Iris pigment epithelial cell (primary cell): Measurements from ENCODE around the gene MAST4.

Source experiments
- DNase-seq: peaks from one replicate; pipeline ENCODE4 v3.0.0-alpha.2; 2011; ENCODE audit warnings: low read depth

The MAST4 gene

GRCh38 chr5:66603881-66604280, 7.7 kb downstream of the MAST4 start:
- DNase-seq: no peak

GRCh38 chr5:66606713-66607112, 10.5 kb downstream of the MAST4 start:
- DNase-seq: no peak

DNA sequence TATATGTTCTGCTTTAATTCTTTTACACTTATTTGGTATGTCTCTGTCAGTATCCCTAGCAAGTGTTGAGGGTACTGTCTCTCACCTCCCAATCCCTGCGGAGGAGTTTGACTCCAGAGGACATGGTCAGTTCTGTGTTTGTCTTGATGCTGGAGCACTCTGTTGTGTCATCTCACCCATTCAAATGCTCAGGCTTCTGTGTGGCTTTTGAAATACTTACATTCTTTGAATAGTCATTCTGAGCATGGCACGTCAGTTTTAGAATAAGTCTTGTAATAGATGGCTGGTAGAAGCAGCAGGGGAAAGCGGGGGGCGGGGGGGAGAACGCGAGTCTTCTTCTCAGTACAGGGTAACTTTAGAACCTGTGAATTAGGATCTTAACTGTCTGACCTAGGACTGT, 12.3 kb downstream of the MAST4 start:
- DNase-seq: no peak

GRCh38 chr5:66609615-66610014, 13.4 kb downstream of the MAST4 start:
- no peak for DNase-seq

- DNase-seq: no peak
Observed at GRCh38 chr5:66612226-66612625, 16.0 kb downstream of the MAST4 start.

- DNase-seq: no peak
Observed at GRCh38 chr5:66615136-66615535, 18.9 kb downstream of the MAST4 start.

DNA sequence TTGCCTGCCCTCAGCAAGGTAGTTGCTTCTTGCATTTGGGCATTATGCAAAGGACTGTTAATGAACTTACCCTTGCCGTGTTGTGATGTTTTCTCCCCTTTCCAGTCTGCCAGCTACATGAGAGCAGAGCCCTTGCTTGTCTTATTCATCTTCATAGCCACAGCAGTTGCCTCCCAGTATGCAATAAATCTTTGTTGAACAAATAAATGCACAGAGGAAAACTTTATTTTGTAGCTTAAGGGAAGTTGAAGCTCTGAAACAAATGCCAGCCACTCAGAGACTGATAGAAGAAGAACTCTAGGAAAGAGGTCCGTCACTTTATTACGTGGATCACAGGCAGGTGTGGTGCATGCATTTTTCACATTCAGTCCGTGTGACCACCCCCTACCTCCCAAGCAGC, 19.7 kb downstream of the MAST4 start:
- no peak for DNase-seq

DNA sequence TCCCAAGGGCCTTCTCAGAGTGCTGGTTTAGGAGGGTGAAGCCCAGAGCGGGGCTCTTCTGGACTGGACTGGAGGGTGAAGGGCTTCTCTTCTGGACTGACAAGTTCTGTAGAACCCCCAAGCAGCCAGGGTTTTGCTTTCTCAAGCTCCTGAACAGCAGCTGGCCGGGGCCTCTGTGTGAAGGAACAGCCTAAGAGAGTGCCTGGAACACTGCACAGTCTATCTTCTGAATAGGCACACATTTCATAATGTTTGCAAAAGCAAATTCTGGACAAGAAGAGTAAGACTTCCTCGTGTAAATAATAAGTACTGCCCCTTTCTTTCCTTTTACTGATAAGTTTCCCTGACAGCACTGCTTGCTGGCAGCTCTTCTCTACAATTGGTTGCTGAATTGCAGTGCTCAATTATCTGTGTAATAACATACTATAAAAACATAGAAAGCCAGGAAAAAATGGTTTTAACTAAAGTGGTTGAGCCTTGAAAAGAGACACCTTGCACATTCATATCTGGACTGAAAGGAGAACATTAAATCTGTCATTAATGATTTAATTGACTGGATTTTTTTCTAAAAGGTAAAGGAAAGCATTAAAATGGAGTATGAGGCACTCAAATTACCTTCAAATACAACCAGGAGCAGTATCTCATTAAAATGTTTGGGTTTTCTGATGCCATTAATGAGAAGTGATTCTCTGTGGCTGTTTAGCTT, 20.5 kb downstream of the MAST4 start:
- no peak for DNase-seq

- no peak for DNase-seq
Observed at GRCh38 chr5:66617226-66617861, 21.2 kb downstream of the MAST4 start.

- DNase-seq: no peak
Observed at GRCh38 chr5:66617991-66618768, 22.0 kb downstream of the MAST4 start.

GRCh38 chr5:66620711-66621110, 24.5 kb downstream of the MAST4 start:
- no peak for DNase-seq

DNA sequence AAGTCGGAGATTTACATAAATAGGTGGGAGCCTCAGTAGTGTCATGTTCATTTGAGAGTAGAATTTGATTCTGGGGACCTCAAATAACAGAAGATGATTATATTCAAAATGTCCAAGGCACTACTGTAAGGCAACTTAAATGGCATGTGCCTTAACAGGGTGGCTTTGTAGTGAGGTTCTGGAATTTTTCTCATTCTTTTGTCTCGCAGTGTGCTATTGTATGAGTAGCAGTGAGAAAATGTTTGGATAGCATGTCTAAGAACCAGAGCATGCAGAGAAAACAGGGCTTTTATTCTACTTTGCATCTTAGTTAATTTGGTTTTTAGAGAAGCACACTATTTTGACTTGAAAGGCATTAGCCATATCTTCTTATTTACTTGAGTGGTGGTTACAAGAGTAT, 25.0 kb downstream of the MAST4 start:
- DNase-seq: no peak

- DNase-seq: no peak
Observed at GRCh38 chr5:66621736-66622135, 25.5 kb downstream of the MAST4 start.

GRCh38 chr5:66628561-66628960, 32.4 kb downstream of the MAST4 start:
- no peak for DNase-seq

DNA sequence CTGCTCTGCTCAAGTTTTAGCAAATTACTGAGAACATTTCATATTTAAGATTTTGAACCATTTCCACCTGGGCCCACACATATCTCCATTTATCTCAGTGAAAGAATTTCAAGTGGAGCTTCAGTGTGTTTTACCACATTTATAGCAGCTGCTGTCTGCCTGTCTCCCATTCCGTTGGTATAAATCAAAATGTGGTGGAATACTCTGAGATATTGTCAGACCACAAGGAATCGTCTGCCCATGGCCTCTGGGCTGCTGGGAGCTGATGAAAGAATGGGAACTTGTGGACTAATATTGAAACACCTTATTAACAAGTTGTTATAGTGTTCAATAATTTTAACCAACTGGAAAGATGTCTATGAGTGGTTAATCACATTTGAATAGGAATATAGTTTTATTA, 33.3 kb downstream of the MAST4 start:
- no peak for DNase-seq

DNA sequence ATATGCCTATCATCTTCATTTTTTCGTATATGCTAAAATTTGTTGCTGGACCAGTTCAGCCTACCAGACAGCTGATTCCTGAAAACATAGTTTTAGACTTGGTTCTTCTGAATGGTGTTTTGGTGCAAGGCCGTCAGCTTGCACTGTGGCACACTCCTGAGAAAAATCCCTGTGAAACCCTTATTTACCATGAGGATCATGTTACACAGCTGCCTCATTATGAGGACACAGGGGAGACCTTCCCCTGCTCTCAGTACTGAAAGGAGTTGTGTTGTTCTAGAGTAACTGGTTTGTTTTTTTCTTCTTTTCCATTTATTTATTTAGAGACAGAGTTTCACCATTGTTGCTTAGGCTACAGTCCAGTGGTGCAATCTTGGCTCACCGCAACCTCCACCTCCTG, 37.6 kb downstream of the MAST4 start:
- DNase-seq: no peak

DNA sequence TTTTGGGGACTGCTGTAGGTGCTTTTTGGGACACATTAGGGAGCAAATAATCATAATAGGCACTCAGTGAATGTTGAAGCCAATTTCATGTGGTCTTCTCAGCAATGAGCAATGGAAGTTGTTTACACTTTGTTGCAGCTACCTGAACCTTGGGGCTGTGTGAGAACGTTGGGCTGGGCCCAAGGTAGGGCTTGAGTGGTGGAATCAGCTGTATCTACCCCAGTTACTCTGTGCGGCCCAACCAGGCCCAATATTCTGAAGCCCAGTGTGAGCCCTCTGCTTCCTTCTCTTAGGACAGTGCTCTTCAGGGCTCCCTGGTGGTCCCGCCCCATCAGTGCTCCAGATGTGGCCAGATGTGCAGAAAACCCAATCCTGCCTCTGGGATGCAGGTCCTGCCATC, 38.4 kb downstream of the MAST4 start:
- DNase-seq: no peak

DNA sequence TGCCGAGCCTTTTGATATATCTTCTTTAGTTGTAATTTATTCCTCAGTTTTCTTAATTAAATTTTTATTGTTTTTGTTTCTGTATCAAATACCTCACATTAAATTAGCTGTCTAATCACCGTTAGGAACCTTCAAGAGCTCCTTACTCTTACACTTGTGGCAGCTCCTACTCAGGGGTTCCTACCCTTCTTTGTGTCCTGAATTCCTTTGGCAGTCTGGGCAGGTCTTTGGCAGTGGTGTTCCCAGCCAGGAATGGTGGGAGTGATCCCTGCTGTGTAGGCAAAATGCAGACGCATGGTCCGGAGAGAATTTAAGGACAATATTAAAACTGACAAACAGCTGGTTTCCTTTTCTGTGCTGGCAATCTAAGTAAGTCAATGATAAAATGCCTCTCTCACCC, 41.8 kb downstream of the MAST4 start:
- DNase-seq: no peak

DNA sequence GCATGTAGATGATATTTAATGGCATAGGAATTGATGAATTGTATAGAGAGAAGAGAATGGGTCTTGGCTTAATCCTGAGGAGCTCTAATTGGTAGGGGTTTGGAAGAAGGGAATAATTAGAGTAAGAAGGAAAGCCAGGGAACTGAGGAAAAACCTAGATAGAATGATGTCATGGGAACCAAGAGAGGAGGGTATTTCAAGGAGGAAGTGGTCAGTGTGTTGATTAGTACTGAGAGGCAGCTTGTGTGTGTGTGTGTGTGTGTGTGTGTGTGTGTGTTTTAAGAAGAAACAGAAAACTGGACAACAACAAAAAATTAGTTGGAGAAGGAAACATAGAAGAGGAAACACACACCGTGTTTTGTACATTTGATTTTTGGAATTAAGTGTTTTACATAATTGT, 42.8 kb downstream of the MAST4 start:
- DNase-seq: no peak

DNA sequence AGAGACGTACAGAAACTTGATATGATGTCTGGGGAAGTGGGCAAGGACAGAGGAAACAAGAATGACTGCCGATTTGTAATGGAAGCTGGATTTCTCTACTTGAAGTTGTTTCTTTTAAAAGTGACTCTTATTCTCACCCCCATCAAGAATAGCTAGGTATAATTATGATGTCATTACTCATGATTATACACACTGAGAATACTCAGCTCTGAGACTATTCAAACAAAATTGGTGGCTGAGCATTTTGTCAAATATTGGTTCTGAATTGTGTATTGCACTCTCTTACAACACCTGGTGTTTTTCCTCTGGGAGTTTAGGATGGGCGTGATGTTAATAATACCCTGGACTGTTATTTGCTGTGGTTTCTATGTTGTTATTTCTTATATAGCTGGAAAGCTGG, 46.3 kb downstream of the MAST4 start:
- DNase-seq: no peak

DNA sequence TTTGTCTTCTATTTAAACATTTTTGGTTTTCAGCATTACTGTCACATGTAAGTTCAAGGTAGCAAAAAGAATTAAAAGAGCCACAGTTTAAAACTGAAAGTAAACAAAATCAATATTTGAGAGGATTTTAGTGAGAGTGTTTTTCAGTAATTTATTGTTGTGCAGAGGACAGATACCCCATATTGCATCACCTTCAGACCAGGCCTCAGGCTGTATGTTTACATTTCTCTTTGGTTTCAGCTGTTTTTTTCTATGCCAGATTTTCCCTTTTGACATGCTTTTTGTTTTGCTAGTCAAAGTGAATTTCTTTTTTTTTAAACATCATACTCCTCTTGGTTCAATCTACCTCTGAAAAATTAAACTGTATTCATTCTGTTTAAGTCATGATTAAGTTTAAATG, 47.2 kb downstream of the MAST4 start:
- DNase-seq: no peak

DNA sequence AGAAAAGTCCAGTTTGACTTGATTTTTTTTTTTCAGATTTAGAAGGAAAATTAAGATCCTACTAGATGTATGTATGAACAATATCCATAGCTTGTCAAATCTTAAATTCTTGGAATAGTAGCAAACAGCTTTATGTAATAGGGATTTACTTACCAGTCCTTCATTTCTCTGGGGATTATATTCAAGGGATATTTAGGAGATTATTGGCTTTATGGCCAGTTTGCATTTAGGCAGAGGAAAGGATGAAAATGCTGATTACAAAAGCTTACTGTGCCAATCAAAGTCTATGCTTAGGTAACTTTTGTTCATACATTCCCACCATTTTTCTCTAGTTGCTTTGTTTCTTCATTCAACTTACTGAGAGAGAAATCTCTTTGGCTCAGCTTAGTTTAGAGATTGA, 47.9 kb downstream of the MAST4 start:
- DNase-seq: no peak

GRCh38 chr5:66645039-66645438, 48.8 kb downstream of the MAST4 start:
- no peak for DNase-seq
